ENCODE data around the gene UBAC2.

Gene UBAC2

GRCh38 chr13:99429670-99430069 is 229.0 kb downstream of the UBAC2 start:
- H3K27me3 ChIP-seq (ENCODE audit: control insufficient read depth in 1 of 2, insufficient read depth in 2 of 2, low read length in 2 of 2): peaks cover 2% of the 10 kb centered on the region in 2 donors
- H3K9me3 ChIP-seq (ENCODE audit: control insufficient read depth in 2 of 2, low read length in 2 of 2): no peaks in the 10 kb centered on the region
- H3K36me3 ChIP-seq (ENCODE audit: control insufficient read depth in 2 of 2, insufficient read depth in 2 of 2, low read length in 2 of 2): no peaks in the 10 kb centered on the region
- H3K9ac ChIP-seq (ENCODE audit: low read length in 2 of 2): no peak overlapping the region
- no peaks in the 10 kb centered on the region for H3K4me1 ChIP-seq (ENCODE audit: control insufficient read depth, insufficient read depth, low read length)
- H3K4me3 ChIP-seq (ENCODE audit: low read length in 2 of 2): no peak overlapping the region
- H3K27ac ChIP-seq (ENCODE audit: low read length): no peak overlapping the region

- H3K9ac ChIP-seq (ENCODE audit: low read length in 2 of 2): no peak overlapping the region
- H3K27me3 ChIP-seq (ENCODE audit: control insufficient read depth in 1 of 2, insufficient read depth in 2 of 2, low read length in 2 of 2): peaks cover 0 to 2% of the 10 kb centered on the region in 2 donors
- H3K27ac ChIP-seq (ENCODE audit: low read length): no peak overlapping the region
- no peaks in the 10 kb centered on the region for H3K9me3 ChIP-seq (ENCODE audit: control insufficient read depth in 2 of 2, low read length in 2 of 2)
- H3K36me3 ChIP-seq (ENCODE audit: control insufficient read depth in 2 of 2, insufficient read depth in 2 of 2, low read length in 2 of 2): no peaks in the 10 kb centered on the region
- H3K4me3 ChIP-seq (ENCODE audit: low read length in 2 of 2): peak overlapping the region in 1 of 2 donors; percentile 15
- H3K4me1 ChIP-seq (ENCODE audit: control insufficient read depth, insufficient read depth, low read length): peaks cover 2% of the 10 kb centered on the region
Measured at GRCh38 chr13:99431927-99432608, 231.4 kb downstream of the UBAC2 start.

DNA sequence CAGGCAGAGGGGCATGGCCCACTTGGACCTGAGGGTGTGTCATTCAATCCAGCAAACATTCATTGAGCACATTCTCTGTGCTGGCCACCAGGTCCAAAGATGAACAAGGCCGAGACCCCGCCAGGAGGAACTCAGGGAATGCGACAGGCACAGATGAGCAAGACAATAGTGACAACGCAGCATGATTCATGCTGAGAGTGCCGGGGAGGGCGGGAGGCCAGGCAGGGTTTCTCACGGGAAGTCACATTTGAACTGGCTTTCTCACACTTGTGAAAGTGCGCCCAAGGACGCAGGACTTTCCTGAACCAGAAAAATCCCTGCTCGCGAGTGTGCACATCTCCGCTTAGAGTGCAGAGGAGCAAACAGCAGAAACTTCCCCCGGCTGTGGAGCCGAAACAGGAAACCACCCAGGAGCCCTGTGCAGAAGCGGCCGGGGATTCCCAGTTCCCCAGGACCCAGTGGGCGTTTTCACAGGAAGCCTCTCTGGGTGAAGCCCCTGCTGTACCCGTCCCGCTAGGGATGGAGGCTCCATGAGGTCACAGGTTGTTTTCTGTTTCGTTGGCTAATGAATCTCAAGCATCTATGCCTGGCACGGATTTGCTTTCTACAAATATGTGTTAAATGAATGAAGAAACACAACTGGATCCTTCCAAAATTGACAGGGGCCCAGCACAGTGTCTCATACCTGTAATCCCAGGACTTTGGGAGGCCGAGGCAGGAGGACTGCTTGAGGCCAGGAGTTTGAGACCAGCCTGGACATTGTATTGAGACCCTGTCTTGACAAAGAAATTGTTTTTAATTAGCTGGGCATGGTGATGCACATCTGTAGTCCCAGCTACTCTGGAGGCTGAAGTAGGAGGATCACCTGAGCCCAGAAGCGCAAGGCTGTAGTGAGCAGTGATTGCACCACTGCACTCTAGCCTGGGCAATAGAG is 232.2 kb downstream of the UBAC2 start:
- no peaks in the 10 kb centered on the region for H3K36me3 ChIP-seq (ENCODE audit: control insufficient read depth in 2 of 2, insufficient read depth in 2 of 2, low read length in 2 of 2)
- no peak overlapping the region for H3K27ac ChIP-seq (ENCODE audit: low read length)
- H3K9me3 ChIP-seq (ENCODE audit: control insufficient read depth in 2 of 2, low read length in 2 of 2): no peaks in the 10 kb centered on the region
- H3K27me3 ChIP-seq (ENCODE audit: control insufficient read depth in 1 of 2, insufficient read depth in 2 of 2, low read length in 2 of 2): peaks cover 0 to 2% of the 10 kb centered on the region in 2 donors
- peaks cover 2% of the 10 kb centered on the region for H3K4me1 ChIP-seq (ENCODE audit: control insufficient read depth, insufficient read depth, low read length)
- peak overlapping the region in 1 of 2 donors; percentile 47 for H3K4me3 ChIP-seq (ENCODE audit: low read length in 2 of 2)
- no peak overlapping the region for H3K9ac ChIP-seq (ENCODE audit: low read length in 2 of 2)

GRCh38 chr13:99433543-99434075 is 233.0 kb downstream of the UBAC2 start:
- Histone ChIP-seq H3K4me3 (ENCODE audit: low read length in 2 of 2) (no peak overlapping the region), H3K9me3 (ENCODE audit: control insufficient read depth in 2 of 2, low read length in 2 of 2) (no peaks in the 10 kb centered on the region), H3K4me1 (ENCODE audit: control insufficient read depth, insufficient read depth, low read length) (peaks cover 2% of the 10 kb centered on the region), H3K36me3 (ENCODE audit: control insufficient read depth in 2 of 2, insufficient read depth in 2 of 2, low read length in 2 of 2) (no peaks in the 10 kb centered on the region), H3K27me3 (ENCODE audit: control insufficient read depth in 1 of 2, insufficient read depth in 2 of 2, low read length in 2 of 2) (peaks cover 0 to 2% of the 10 kb centered on the region in 2 donors), H3K27ac (ENCODE audit: low read length) (no peak overlapping the region), H3K9ac (ENCODE audit: low read length in 2 of 2) (no peak overlapping the region)

DNA sequence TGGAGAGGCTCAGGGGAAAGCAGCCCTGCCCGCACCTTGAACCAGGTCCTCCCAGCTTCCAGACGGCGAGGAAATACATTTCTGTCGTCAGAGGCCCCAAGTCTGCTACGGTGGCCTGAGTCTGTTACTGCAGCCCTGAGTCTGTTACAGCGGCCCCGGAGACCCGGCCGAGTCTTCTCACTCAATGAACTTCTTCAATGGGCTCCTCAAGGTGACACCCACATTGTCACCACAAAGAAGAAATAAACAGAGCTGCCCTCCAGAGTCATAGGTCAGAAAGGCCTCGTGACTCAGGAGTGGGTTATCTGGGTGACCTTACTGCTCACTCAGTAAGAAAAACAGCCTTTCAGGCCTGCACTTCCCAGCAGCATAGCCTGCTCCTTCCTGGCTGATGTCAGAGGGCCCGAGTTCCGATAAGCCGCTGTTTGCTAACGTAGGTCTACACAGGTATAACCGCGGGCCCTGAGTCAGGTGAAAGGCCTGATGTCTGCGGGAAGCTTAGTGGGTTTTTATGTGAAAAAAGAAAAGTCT is 233.7 kb downstream of the UBAC2 start:
- no peak overlapping the region for H3K9ac ChIP-seq (ENCODE audit: low read length in 2 of 2)
- peaks cover 2 to 6% of the 10 kb centered on the region in 2 donors for H3K27me3 ChIP-seq (ENCODE audit: control insufficient read depth in 1 of 2, insufficient read depth in 2 of 2, low read length in 2 of 2)
- no peaks in the 10 kb centered on the region for H3K9me3 ChIP-seq (ENCODE audit: control insufficient read depth in 2 of 2, low read length in 2 of 2)
- H3K27ac ChIP-seq (ENCODE audit: low read length): no peak overlapping the region
- no peaks in the 10 kb centered on the region for H3K36me3 ChIP-seq (ENCODE audit: control insufficient read depth in 2 of 2, insufficient read depth in 2 of 2, low read length in 2 of 2)
- peaks cover 2% of the 10 kb centered on the region for H3K4me1 ChIP-seq (ENCODE audit: control insufficient read depth, insufficient read depth, low read length)
- H3K4me3 ChIP-seq (ENCODE audit: low read length in 2 of 2): no peak overlapping the region

- no peak overlapping the region for H3K27ac ChIP-seq (ENCODE audit: low read length)
- no peak overlapping the region for H3K4me3 ChIP-seq (ENCODE audit: low read length in 2 of 2)
- H3K4me1 ChIP-seq (ENCODE audit: control insufficient read depth, insufficient read depth, low read length): peaks cover 2% of the 10 kb centered on the region
- no peaks in the 10 kb centered on the region for H3K9me3 ChIP-seq (ENCODE audit: control insufficient read depth in 2 of 2, low read length in 2 of 2)
- H3K9ac ChIP-seq (ENCODE audit: low read length in 2 of 2): no peak overlapping the region
- peaks cover 2 to 12% of the 10 kb centered on the region in 2 donors for H3K27me3 ChIP-seq (ENCODE audit: control insufficient read depth in 1 of 2, insufficient read depth in 2 of 2, low read length in 2 of 2)
- H3K36me3 ChIP-seq (ENCODE audit: control insufficient read depth in 2 of 2, insufficient read depth in 2 of 2, low read length in 2 of 2): no peaks in the 10 kb centered on the region
Measured at GRCh38 chr13:99435116-99435515, 234.5 kb downstream of the UBAC2 start.

- H3K9ac ChIP-seq (ENCODE audit: low read length in 2 of 2): no peak overlapping the region
- H3K4me3 ChIP-seq (ENCODE audit: low read length in 2 of 2): no peak overlapping the region
- H3K27ac ChIP-seq (ENCODE audit: low read length): no peak overlapping the region
- H3K9me3 ChIP-seq (ENCODE audit: control insufficient read depth in 2 of 2, low read length in 2 of 2): no peaks in the 10 kb centered on the region
- no peaks in the 10 kb centered on the region for H3K36me3 ChIP-seq (ENCODE audit: control insufficient read depth in 2 of 2, insufficient read depth in 2 of 2, low read length in 2 of 2)
- H3K4me1 ChIP-seq (ENCODE audit: control insufficient read depth, insufficient read depth, low read length): peaks cover 2% of the 10 kb centered on the region
- H3K27me3 ChIP-seq (ENCODE audit: control insufficient read depth in 1 of 2, insufficient read depth in 2 of 2, low read length in 2 of 2): peaks cover 2 to 12% of the 10 kb centered on the region in 2 donors
Measured at GRCh38 chr13:99435998-99436397, 235.3 kb downstream of the UBAC2 start.
